Endodermal cell (in vitro differentiated cells): ENCODE results near the gene CSNK2A2. TPM values are rescaled to one million over a fixed set of nuclear protein-coding genes. Genes with fewer than 3 reads are reported as not detected.

Experiments
- DNase-seq: peaks from one replicate; pipeline ENCODE4 v3.0.0-alpha.2; 2017
- H3K27ac ChIP-seq: 2 replicates; pipeline ENCODE4 v1.5.1; 2013; ENCODE audit warnings: mild to moderate bottlenecking, low read depth, low read length, moderate library complexity
- H3K27me3 ChIP-seq: 2 replicates; pipeline ENCODE4 v1.6.1; 2013; ENCODE audit warnings: mild to moderate bottlenecking, low read length, moderate library complexity; ENCODE audit not compliant: insufficient read depth, control insufficient read depth, poor library complexity, severe bottlenecking
- H3K36me3 ChIP-seq: 2 replicates; pipeline ENCODE4 v1.7.0; 2013; ENCODE audit warnings: mild to moderate bottlenecking, low read length, moderate library complexity; ENCODE audit not compliant: control insufficient read depth, insufficient read depth
- H3K4me1 ChIP-seq: one replicate; pipeline ENCODE4 v1.7.0; 2013; ENCODE audit warnings: low read length; ENCODE audit not compliant: control insufficient read depth, insufficient read depth
- H3K4me3 ChIP-seq: 2 replicates; pipeline ENCODE4 v1.5.1; 2013; ENCODE audit warnings: mild to moderate bottlenecking, low read length, moderate library complexity
- H3K9ac ChIP-seq: 2 replicates; pipeline ENCODE4 v1.6.1; 2013; ENCODE audit warnings: mild to moderate bottlenecking, low read length, moderate library complexity; ENCODE audit not compliant: poor library complexity, severe bottlenecking; ENCODE audit errors: extremely low read depth
- H3K9me3 ChIP-seq: 2 replicates; pipeline ENCODE4 v1.6.1; 2013; ENCODE audit warnings: mild to moderate bottlenecking, low read length, moderate library complexity; ENCODE audit not compliant: control insufficient read depth
- H3K27ac Mint-ChIP-seq: 2 replicates; pipeline ENCODE4 v1.8.0; 2020; ENCODE audit warnings: mixed read lengths
- H3K27me3 Mint-ChIP-seq: 2 replicates; pipeline ENCODE4 v1.8.0; 2021; ENCODE audit warnings: mild to moderate bottlenecking, mixed read lengths; ENCODE audit not compliant: insufficient read depth
- H3K36me3 Mint-ChIP-seq: 2 replicates; pipeline ENCODE4 v1.8.0; 2020; ENCODE audit warnings: low read depth, mixed read lengths
- H3K4me1 Mint-ChIP-seq: 2 replicates; pipeline ENCODE4 v1.8.0; 2020; ENCODE audit warnings: mixed read lengths
- H3K4me3 Mint-ChIP-seq: 2 replicates; pipeline ENCODE4 v1.8.0; 2020; ENCODE audit warnings: mild to moderate bottlenecking, moderate library complexity, mixed read lengths
- H3K9me3 Mint-ChIP-seq: 2 replicates; pipeline ENCODE4 v1.8.0; 2020; ENCODE audit warnings: mild to moderate bottlenecking, mixed read lengths
- CTCF ChIP-seq: fragments of 200-600 bp; sonication (generic); conservative IDR thresholded peaks from 2 replicates; pipeline ENCODE4 v1.5.0; 2021; ENCODE audit warnings: antibody characterized with exemption, mild to moderate bottlenecking
- WGBS, 2 experiments: methylation state at CpG; one replicate each; pipeline versions ENCODE4 v1.1.5 to v1.1.7; 2013; ENCODE audit warnings: missing lambda C conversion rate in 2 of 2, mixed read lengths in 1 of 2; ENCODE audit not compliant: insufficient coverage in 1 of 2, insufficient read length in 1 of 2; 5-methylcytosine and 5-hydroxymethylcytosine counted together
- total RNA-seq, 2 donors: library from RNA; stranded (reverse); fragmentation: NEBNext Ultra II Directional in 1 of 2; extraction: Animal tissue kit (Norgen Biotek cat#: 25700) in 1 of 2; gene quantifications; 2 replicates in 1 of 2; 3 replicates in 1 of 2; pipeline ENCODE4 v1.2.1, GENCODE V29; 2021

Gene CSNK2A2
- total RNA-seq, 2 donors from 2014 or later, result 114 to 121 TPM

- Histone ChIP-seq H3K4me1 (no peaks in the 10 kb centered on the region), H3K9ac (peak overlapping the region; percentile 69), H3K4me3 (peak overlapping the region; percentile 88), H3K36me3 (peaks cover 43% of the 10 kb centered on the region), H3K27me3 (peaks cover 15% of the 10 kb centered on the region), H3K9me3 (no peaks in the 10 kb centered on the region), H3K27ac (no peak overlapping the region)
- no peaks in the 10 kb centered on the region for H3K9me3 Mint-ChIP-seq
- 0 to 2% methylated on average over 9 to 85 of the region's 97 CpGs for whole genome bisulfite sequencing, 2 experiments
- peak; percentile 57 for DNase-seq
- H3K27me3 Mint-ChIP-seq, result peaks cover 26% of the 10 kb centered on the region
- H3K4me1 Mint-ChIP-seq, result peaks cover 12% of the 10 kb centered on the region
- peak overlapping the region; percentile 90 for H3K4me3 Mint-ChIP-seq
- H3K36me3 Mint-ChIP-seq, result peaks cover 37% of the 10 kb centered on the region
- peak overlapping the region; percentile 89 for H3K27ac Mint-ChIP-seq
- no peak for TF ChIP-seq CTCF
Observed at GRCh38 chr16:58197314-58198012, 443 bp downstream of the CSNK2A2 start.

GRCh38 chr16:58196898-58197313, 1.0 kb downstream of the CSNK2A2 start:
- H3K9me3 Mint-ChIP-seq, result no peaks in the 10 kb centered on the region
- Histone ChIP-seq H3K27me3 (peaks cover 15% of the 10 kb centered on the region), H3K27ac (no peak overlapping the region), H3K4me3 (peak overlapping the region; percentile 88), H3K9ac (peak overlapping the region; percentile 69), H3K4me1 (no peaks in the 10 kb centered on the region), H3K9me3 (no peaks in the 10 kb centered on the region), H3K36me3 (peaks cover 48% of the 10 kb centered on the region)
- no peak for TF ChIP-seq CTCF
- peaks cover 21% of the 10 kb centered on the region for H3K27me3 Mint-ChIP-seq
- peaks cover 12% of the 10 kb centered on the region for H3K4me1 Mint-ChIP-seq
- peak overlapping the region; percentile 90 for H3K4me3 Mint-ChIP-seq
- WGBS, 2 experiments, result 33% methylated on average over 11 of the region's 11 CpGs; no CpG with 5 or more reads in 1 of the 2 experiments
- peak; percentile 55 for DNase-seq
- H3K27ac Mint-ChIP-seq, result peak overlapping the region; percentile 89
- peaks cover 41% of the 10 kb centered on the region for H3K36me3 Mint-ChIP-seq

- Mint-ChIP-seq H3K9me3 (no peaks in the 10 kb centered on the region), H3K4me3 (peak overlapping the region; percentile 90), H3K27me3 (peaks cover 19% of the 10 kb centered on the region), H3K27ac (no peak overlapping the region), H3K36me3 (peaks cover 51% of the 10 kb centered on the region), H3K4me1 (peaks cover 12% of the 10 kb centered on the region)
- no peak for DNase-seq
- WGBS, 2 experiments, result 95 to 100% methylated on average over 2 to 3 of the region's 3 CpGs
- H3K9me3 ChIP-seq, result no peaks in the 10 kb centered on the region
- peak overlapping the region; percentile 88 for H3K4me3 ChIP-seq
- no peak overlapping the region for H3K27ac ChIP-seq
- H3K36me3 ChIP-seq, result peaks cover 58% of the 10 kb centered on the region
- no peaks in the 10 kb centered on the region for H3K4me1 ChIP-seq
- no peak for TF ChIP-seq CTCF
- H3K27me3 ChIP-seq, result peaks cover 15% of the 10 kb centered on the region
- no peak overlapping the region for H3K9ac ChIP-seq
Observed at GRCh38 chr16:58195771-58196170, 2.1 kb downstream of the CSNK2A2 start.
